GM19395 (cell line): Measurements from ENCODE around the gene ZNF423.
"Not testable (repeated sequence)": the region's sequence is repeated elsewhere in the genome, so short reads cannot be mapped to it uniquely, and the experiment has no call there.

Source experiments
- ATAC-seq: cut with Tn5 transposase; IDR thresholded peaks from one replicate; pipeline ENCODE4 v1.9.1; 2021; ENCODE audit warnings: mild to moderate bottlenecking, moderate library complexity; ENCODE audit not compliant: unreplicated experiment

Gene ZNF423

DNA sequence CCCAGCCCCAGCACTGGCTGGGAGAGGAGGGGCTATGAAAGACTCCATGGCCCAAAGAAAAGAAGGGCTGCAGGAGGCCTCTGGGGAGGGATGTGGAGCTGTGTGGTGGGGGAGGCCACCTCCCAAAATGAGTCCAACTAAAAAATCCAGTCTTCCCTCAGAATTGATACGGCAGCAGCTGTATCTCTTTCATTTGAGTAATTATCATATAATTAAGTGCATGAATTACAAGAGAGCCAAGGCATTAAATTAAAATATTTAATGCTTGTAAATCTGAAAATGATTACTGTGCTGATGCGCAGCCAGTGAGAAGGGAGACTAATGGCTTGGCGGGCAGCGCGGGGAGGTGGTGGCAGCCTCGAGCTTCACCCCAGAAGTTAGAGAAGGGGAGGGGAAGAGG, 289.5 kb downstream of the ZNF423 start:
- ATAC-seq = no peak

DNA sequence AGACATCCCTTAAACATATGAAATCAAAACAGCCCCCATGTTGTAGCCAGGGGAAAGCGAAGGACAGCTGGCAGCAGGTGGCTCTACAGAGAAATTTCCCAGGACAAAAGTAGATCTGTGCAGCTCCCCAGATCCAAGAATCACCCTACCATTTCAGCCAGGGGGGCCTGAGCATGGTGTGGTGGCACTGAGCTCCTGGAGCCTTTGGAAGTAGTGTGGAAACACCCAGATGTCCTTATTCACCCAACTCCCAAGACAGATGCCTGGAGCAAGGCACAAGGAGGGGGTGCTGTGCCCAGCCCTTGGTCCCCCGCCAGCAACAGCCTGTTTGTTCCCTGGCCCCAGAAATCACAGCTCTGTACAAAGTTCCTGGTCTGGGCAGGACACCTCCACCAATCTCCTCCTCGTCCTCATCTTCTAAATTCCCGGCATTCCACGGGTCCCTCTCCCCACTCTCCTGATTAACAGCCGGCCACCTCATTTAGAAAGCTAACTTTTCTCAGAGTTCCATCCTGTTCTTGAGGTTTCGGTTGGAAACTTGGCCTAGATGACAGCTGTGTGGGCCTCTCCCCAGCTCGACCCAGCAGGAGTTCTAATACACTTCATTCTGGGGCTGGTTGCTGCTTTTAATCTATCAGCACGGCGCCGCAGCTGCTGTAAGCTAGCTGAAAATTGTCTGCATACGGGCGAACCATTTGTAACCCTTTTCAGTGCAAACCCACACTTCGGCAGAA, 291.2 kb downstream of the ZNF423 start:
- no peak for ATAC-seq

DNA sequence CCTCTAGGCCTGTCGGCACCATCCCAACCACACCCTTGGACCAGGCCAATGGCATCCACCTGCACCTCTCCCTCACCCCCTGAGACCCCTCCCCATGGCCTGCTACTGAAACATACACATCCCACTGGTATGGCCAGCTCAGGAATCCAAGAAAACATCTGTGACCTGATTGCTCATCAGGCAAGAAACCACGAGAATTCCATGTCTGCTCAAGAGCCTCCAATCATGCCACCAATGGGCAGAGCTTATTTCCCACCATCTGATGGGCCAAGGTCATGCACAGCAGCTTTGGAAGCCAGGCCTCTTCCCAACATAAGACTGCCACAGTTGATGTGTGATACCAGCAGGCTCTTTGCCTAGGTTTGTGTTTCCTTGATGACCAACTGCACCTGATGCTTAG, 292.2 kb downstream of the ZNF423 start:
- ATAC-seq = no peak

DNA sequence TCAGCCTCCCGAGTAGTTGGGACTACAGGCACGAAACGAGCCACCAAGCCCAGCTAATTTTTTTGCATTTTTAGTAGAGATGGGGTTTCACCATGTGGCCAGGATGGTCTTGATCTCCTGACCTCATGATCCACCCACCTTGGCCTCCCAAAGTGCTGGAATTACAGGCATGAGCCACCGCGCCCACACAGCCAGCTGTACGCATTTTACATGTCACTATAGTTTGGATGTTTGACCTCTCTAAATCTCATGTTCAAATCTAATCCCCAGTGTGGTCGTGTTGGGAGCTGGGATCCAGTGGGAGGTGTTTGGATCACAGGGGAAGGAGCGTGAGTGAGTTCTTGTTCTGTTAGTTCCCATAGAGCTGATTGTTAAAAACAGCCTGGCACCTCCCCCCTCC, 293.0 kb downstream of the ZNF423 start:
- ATAC-seq = not testable (repeated sequence)

DNA sequence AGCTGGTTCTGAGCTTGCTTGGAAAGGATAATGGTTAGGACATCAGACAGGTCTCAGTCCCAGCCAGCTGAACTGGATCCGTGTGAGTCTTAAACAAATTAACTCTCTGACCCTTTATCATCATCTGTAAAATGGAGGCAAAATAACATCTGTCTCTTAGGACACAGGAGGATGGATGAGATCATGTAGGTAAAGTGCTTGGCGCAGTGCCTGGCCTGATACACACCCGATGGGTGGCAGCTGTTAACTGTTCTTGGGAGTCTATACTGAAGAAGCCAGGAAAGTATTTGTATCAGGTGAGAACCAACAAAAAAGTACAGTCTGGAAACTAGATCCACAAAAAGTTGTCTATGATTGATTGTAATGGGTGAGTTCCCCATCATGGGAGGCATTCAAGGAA, 293.7 kb downstream of the ZNF423 start:
- ATAC-seq = no peak

DNA sequence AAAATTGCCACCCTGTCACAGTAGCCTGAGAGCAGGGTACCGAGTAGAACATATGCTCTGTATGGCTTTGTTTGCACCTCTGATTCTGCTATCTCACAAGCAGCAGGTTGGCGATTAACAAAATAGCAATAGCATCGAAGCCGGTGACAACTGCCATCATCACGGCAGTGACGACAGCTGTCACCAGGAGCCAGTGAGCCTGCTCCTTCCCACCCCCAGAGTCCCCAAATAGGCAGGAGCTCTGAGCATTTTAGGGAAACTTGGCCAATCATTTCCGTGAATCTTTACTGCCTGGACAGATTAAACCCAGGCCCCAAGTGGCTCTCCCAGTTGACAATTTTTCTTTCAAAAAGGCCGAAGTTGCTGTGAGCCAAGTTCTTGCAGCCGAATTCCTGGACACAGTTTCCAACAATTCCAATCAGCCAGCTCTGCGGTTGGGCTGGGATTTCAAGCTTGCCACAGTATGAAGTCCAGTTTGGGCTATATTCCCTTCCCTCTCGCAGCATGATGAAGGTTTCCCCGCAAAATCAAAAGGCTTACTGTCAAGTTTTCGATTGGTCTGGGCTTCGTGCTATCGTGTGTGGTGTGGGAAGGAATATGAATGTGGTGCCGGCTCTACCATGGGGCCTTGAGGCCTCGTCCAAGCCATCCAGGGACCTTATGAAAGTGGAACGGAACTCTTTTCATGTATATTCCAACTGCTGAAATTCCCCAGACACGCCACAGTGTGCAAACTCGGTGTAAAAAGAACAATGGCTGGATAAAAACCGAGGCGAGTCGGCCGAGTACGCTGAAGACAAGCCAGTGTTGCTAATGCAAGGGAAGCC, 295.7 kb downstream of the ZNF423 start:
- no peak for ATAC-seq

DNA sequence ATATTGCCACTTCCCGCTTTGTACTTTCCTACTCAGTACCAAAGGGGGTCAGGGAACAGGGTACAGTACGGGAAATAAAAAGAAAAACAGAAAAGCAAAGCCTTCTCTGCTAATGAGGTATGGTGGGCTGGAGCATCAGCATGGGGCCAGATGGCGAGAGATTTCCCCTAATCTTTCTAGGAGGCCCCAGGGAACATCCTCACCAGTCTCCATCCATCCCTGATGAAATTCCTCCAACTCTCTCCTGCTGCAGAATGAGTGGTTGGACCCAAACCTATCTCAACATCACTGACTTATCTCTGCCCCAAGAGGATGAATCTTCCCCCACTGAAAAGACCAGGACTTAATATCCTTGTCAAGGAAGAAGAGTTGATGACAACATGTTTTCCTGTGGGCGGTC, 296.7 kb downstream of the ZNF423 start:
- ATAC-seq = no peak

DNA sequence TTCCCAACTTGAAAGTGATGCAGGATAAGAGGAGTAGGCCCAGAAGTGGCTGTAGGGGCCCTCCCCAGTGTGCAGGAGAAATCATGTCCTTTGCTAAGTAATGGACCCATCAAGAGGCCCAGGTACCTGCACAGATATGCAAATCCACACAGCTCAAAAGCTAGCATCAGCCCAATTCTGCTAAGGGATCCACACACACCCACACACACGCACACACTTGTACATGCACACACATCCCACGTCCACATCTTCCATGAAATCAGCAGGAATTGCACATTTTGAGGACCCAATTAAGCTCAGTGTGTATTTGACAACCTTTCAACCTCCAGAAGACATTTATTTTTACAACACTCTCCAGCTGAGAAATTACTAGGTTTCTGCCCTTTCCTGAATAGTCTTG, 297.5 kb downstream of the ZNF423 start:
- no peak for ATAC-seq

DNA sequence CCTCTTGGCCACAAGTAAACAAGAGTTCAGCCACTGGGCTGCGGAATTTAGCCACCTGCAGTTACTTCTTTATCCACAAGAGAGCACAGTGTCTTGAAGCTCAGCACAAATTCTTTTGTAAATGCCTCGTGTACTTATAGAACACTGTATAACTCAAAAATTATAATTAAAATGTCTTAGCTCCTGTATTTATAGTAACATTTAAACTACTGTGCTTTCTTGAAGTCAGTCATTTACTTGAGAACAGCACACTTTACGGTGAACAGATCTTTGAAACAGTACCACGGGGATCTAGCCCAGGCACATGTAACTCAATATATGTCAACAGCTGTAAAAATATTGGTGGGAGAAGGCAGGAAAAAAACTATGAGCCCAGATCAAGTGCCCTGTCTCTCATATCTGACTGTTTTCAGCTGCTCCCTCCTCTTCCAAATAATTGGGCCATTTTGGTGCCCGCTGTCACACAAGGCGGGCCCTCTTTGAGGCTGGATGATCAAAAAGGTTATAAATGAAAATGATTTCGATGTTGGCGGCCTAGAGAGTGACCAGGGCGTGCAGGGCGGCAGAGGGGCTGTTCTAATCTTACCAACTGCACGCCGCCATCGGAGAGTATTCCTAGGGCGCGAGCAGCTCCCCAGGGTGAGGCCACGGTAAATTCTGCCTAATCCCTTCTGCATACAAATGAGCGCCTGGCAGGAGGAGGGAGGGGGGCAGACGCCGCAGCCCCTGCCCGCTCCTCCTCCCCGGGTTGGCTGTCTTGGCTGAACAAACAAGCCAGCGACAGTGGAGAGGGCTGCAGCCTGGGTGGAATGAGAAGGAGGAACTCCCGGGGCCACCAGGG, 299.1 kb downstream of the ZNF423 start:
- ATAC-seq = no peak

DNA sequence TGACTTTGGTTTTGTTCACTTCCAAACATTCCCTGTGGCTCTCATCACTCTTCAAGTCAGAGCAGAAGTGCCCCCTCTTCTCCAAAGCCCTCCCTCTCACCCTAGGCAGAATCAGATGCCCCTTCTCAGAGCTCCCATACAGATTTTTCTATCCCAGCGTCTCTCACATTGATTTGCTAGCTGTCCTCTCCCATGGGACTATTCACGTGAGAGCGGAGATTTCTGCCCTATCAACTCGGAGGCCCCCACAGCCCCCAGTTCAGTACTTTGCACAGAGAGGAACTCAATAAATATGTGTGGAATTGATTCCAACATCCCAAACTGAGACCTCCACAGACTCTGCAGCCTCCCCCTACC, 299.7 kb downstream of the ZNF423 start:
- no peak for ATAC-seq

DNA sequence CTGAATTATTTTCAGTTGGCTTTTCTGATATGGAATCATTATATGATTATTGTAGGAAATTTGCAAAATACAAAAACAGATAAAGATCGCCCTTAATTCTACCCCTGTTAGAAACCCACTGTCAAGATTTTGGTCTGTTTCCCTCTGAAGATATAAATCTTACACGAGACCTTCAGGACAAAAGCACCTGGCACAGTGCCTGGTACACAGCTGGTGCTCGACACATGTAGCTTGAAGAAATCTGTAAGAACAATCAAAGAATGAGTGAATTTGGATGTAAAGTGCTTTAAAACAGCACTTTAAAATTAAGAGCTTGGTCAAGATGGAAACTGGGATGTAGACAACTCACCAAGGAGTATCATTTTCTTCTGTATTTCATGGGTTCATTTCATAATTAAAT, 301.2 kb downstream of the ZNF423 start:
- no peak for ATAC-seq

DNA sequence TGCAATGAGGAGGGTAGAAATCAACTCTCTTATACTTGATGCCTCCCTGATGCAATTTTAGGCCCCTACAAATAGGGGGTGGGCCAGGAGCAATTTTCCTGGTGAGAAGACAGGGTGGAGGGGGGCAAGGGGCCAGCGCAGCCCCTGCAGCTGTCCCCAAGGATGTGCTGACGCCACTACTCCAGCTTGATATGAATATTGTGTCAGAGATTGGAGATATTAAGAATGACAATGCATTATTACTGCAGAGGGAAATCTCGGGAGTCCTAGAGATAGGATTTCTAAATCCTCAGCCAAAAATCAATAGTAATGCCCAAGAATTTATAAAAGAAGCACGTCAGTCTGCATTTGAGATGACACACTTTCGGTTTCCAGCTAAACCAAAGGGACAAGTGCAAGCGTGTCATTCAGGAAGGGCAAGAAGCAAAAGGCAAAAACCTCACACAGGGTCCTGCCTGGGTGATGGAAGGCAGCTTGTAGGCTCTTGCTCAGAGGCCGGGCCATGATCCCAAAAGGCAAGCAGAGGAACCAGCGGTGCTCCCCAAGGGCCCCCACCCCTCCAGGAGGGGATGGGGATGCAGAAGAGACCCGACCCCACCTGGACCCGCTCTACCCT, 303.5 kb downstream of the ZNF423 start:
- no peak for ATAC-seq

DNA sequence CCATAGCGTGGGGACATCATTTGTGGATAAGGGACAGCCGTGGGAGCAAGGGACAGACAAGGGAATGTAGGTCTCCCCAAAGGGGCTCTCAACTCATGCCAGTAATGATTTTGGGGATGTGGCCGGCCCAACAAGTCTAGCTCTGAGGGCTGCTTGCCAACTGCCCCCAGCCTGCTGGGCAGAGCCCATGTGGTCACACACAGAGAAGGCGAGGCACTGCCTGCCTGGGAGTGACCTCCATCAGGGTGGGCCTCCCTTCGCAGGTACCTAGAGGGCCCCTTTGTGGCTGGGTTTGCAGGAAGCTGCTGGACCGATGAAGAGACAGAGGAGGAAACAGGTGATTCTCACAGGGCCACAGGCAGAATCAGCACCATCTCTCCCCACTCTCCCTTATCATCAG, 305.2 kb downstream of the ZNF423 start:
- no peak for ATAC-seq

DNA sequence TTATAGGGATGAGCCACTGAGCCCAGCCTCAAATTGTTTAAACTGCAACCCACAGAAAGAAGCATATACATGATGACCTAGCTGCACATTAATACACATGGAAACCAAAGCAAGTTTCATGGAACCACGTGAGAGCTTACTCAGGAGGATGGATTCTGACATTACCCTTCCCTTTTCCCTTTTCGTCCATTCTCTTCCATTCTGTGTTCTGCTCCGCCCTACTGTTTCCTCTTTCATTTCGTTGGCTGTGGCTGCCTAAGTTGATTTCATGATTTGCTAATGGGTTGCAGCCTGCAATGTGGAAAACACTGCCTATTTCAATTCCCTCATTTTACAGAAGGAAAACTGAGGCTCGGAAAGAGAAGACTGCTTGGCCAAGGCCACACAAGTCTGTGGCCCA, 305.8 kb downstream of the ZNF423 start:
- no peak for ATAC-seq

DNA sequence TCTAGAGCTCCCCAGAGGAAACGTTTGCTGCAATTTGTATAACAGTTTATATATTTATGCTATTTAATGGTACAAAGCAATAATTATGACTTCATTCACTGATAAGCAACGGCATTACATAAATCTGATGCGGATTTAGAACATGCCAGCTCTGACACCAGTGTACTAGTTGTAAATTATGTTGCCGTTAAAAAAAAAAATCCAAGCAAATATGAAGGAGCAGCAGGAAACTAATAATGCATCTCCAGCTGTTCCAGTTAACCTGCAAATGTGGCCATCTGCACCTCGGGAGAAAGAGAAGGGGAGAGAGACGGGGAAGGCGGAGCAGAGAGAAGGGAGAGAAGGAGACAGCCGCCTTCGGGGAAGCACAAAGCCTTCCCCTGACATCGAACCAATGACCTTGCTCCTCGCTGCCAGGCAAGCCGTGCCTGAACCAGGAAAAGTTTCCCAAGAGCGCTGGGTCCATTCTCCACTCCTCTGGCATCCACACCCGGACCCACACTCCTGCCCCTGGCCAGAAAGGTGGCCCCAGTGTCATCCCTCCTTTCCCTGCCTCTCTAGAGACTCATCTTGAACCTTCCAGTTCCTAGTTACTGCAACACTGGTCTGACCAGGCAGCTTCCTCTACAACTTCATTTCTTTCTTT, 307.5 kb downstream of the ZNF423 start:
- no peak for ATAC-seq

DNA sequence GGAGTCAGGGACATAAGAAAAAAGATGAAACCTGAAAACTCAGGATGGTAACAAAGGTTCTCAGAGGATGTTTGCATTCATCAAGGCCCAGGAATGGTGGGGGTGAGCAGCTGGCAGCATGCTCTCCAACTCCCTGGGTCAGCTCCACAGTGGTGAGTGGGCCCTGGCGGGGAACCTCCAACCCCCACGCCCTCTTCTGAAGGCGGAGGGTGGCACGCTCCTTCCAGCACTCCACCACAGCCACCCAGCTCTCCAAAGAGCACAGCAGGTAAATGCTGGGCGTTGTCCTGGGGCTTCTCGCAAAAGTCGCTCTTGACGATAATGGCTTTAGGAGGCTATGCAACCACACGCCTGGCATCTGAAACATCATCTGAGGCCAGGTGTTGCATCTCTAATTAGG, 308.5 kb downstream of the ZNF423 start:
- no peak for ATAC-seq

DNA sequence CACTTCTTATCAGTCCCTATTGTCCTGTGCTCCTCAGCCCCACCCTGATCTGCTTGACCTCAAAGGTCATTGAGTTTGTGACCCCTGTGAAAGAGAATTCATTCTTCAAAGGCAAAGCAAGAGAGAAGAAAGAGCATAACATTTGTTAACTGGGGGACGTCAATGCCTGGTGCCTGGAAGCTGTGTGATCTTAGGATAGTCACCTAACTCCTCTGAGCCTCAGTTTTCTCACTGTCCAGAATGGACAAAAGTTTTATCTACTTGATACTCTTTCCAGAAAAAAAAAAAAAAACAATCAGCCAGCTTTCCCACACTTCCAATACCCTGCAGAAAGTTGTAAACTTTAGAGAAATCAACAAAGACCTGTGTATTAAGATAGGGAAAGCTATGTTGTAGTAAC, 309.2 kb downstream of the ZNF423 start:
- no peak for ATAC-seq

DNA sequence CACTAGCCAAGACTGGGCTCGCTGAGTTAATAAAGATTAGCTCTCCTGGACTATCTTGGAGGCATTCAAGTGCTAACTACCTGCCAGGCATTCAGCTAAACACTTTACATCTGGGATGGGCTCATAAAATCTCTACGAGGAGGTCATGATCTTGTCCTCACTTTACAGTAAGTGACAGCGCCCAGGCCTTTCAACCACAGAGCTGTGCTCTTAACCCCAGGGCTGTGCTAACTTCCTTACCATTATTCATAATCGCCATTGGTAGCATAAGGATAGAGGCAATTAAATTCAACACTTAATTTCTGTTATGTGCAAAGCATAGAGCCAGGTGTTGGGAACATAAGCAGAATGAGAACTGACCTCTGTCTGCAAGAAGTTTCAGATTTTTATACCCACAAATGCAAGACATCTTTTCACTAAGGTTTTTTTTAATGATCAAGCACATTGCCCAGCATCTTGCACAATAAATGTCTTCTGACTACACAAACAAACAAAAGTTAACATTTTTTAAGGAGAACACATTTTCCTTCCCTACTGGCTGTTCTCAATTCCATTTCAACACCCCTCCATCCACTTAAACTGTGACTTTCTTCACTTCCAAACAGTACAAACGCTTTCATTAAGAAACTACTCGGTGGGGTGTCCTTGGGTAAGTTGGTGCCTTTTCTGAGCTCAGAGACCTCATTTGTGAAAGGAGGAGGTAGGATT, 310.0 kb downstream of the ZNF423 start:
- ATAC-seq = no peak

DNA sequence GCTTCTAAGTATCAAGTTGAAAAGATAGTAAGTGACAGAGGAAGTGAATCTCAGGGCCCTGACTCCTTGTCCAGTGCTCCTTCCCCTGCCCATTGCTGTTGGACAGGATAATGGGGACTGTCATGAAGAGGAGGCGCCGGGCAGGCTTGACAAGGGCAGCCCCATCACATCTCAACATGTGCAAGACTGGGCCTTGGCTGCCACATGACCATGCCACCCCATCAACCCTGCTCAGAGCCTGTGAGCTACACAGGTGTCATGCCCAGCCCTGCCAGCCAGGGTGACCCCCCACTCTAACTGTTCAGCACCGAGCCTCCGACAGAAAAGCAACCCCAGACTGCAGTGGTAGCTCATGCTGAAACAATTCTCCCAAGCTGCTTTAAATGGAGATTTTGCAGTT, 310.7 kb downstream of the ZNF423 start:
- ATAC-seq = no peak

DNA sequence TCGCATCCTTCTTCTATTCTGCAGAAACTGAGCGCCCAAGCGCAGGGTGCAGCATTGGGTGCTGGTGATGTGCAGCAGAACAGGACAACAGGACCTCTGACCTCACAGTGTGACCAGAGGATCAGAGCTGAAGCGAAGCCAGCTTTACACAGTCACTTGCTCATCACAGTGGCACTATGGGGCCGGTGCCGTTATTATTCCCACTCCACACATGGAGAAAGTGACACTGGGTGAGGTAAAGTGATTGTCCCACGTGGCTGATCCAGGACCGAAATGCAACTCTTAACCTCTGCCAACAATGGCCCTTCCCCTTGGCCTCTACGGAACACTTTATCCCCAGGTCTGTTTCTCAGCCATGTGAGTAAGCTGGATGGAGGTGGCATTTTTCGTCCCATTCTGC, 311.1 kb downstream of the ZNF423 start:
- ATAC-seq = no peak
